ENCODE results near the gene MRPL9. TPM values are rescaled to one million over a fixed set of nuclear protein-coding genes. Genes with fewer than 3 reads are reported as not detected.

The MRPL9 gene
- total and polyA plus RNA-seq, 10 of the 15 experiments (the other 5 are each of a cell fraction or from before 2014, with no cell fraction given) = 35.7 to 161 (median 110) TPM

- no peaks in the 10 kb centered on the region for H3K36me3 ChIP-seq (ENCODE audit: control insufficient read depth in 2 of 2, insufficient read depth in 2 of 2, low read length in 1 of 2)
- no peak for ATAC-seq
- TF ChIP-seq FOXK2 (IDR thresholded peaks at IDR 0.05) = no peak
- TF ChIP-seq KDM1A (IDR thresholded peaks at IDR 0.05; ENCODE audit: borderline replicate concordance) = no peak
- TF ChIP-seq POLR2AphosphoS5 (IDR thresholded peaks at IDR 0.05; ENCODE audit: low read length) = no peak
- no peak for TF ChIP-seq SKIL (IDR thresholded peaks at IDR 0.05; ENCODE audit: low read depth, poor library complexity, severe bottlenecking)
- no peak for TF ChIP-seq E2F8 (IDR thresholded peaks at IDR 0.05; ENCODE audit: low read depth, partially characterized antibody)
- TF ChIP-seq ELK1 (IDR thresholded peaks at IDR 0.05; ENCODE audit: low read depth, low read length) = no peak
- no peak for TF ChIP-seq RAD21 (IDR thresholded peaks at IDR 0.05; ENCODE audit: insufficient read depth, low read depth, low read length)
- TF ChIP-seq CUX1 (IDR thresholded peaks at IDR 0.05; ENCODE audit: insufficient replicate concordance, low read depth, low read length) = no peak
- no peak for TF ChIP-seq ESRRA (IDR thresholded peaks at IDR 0.05; ENCODE audit: low read length)
- no peak for TF ChIP-seq NFIC (IDR thresholded peaks at IDR 0.05; ENCODE audit: low read depth, low read length)
- SMC1A ChIA-PET (ENCODE audit: uncharacterized antibody, unreplicated experiment) = no interaction called here
- no peaks in the 10 kb centered on the region for H3K4me1 ChIP-seq (ENCODE audit: control insufficient read depth, insufficient read depth, low read length)
- H2AFZ ChIP-seq (ENCODE audit: control insufficient read depth, low read depth, low read length) = no peak overlapping the region
- no peak overlapping the region for H3K4me3 ChIP-seq
- in situ Hi-C loops (cut with MboI) = no loop called here
- no peak overlapping the region for H3K9ac ChIP-seq (ENCODE audit: control insufficient read depth, insufficient read depth, low read length)
- H3K4me2 ChIP-seq (ENCODE audit: control insufficient read depth, insufficient read depth) = no peak overlapping the region
- H3K79me2 ChIP-seq (ENCODE audit: control insufficient read depth, insufficient read depth, low read length) = no peaks in the 10 kb centered on the region
- RAD21 ChIA-PET (ENCODE audit: unreplicated experiment) = no interaction called here
- H3K9me3 ChIP-seq (replicated peaks; ENCODE audit: control insufficient read depth, insufficient read depth, low read length) = no peaks in the 10 kb centered on the region
- CTCF ChIA-PET = interaction anchor here (0.6 kb wide), 1 partner anchor 42 kb away, joined by 3 read pairs; no protein-coding TSS in a partner anchor
- H3K27ac ChIP-seq (ENCODE audit: control insufficient read depth, insufficient read depth) = no peak overlapping the region
- intact Hi-C loops (cut with micrococcal nuclease; ENCODE audit: unreplicated experiment) = no loop called here
- no peaks in the 10 kb centered on the region; a peak in 1 of 4 replicates for H3K27me3 ChIP-seq (replicated peaks in 1 of 2; ENCODE audit: control insufficient read depth in 2 of 2, insufficient read depth in 2 of 2, low read length in 1 of 2)
- 77% methylated on average over 3 of the region's 3 CpGs for WGBS (ENCODE audit: insufficient coverage, insufficient replicate concordance, low lambda C conversion rate, missing lambda C conversion rate)
- no peak for FAIRE-seq
- DNase-seq (ENCODE audit: low read depth, low spot score) = no peak
- H4K20me1 ChIP-seq (ENCODE audit: control insufficient read depth, insufficient read depth) = no peaks in the 10 kb centered on the region
- POLR2A ChIA-PET = no interaction called here
- no TSS peak for BruUV-seq (replicated peaks)
Measured at GRCh38 chr1:151782741-151783140, 19.4 kb upstream of the MRPL9 start.

Measured in GM12878 (cell line).